ENCODE data around the gene PHC2. TPM values are rescaled to one million over a fixed set of nuclear protein-coding genes. Genes with fewer than 3 reads are reported as not detected.
A peak's percentile ranks its signal among the peaks of the same experiment; 100 is the strongest.

PHC2 gene
- total RNA-seq, 1 donor from 2014 or later, result 65.0 TPM

- Mint-ChIP-seq H3K4me3 (no peak overlapping the region), H3K36me3 (peaks cover 39% of the 10 kb centered on the region), H3K27me3 (ENCODE audit: insufficient read depth, low read depth) (peaks cover 3% of the 10 kb centered on the region), H3K27ac (no peak overlapping the region), H3K4me1 (no peaks in the 10 kb centered on the region), H3K9me3 (peaks cover 2% of the 10 kb centered on the region)
- H3K4me2 ChIP-seq, result no peak overlapping the region
- H3K4me1 ChIP-seq, result no peaks in the 10 kb centered on the region
- H3F3A ChIP-seq (ENCODE audit: low read depth), result no peaks in the 10 kb centered on the region
- no peaks in the 10 kb centered on the region for H3K36me3 ChIP-seq
- no peak for DNase-seq (ENCODE audit: low spot score)
- H4K20me1 ChIP-seq (ENCODE audit: low read depth), result peaks cover 17% of the 10 kb centered on the region
- no peak overlapping the region for H3K27ac ChIP-seq
- H3K27me3 ChIP-seq, result no peaks in the 10 kb centered on the region
- no peak overlapping the region for H2AFZ ChIP-seq (replicated peaks)
- H3K4me3 ChIP-seq, result no peak overlapping the region
- H3K79me2 ChIP-seq (ENCODE audit: low read depth), result no peaks in the 10 kb centered on the region
- no peak for TF ChIP-seq EZH2phosphoT487 (IDR thresholded peaks at IDR 0.05)
- no peak for TF ChIP-seq CTCF (IDR thresholded peaks at IDR 0.05)
- no peak for TF ChIP-seq EZH2 (IDR thresholded peaks at IDR 0.05)
- H3K9me3 ChIP-seq (ENCODE audit: low read depth), result no peaks in the 10 kb centered on the region
- H3K9ac ChIP-seq, result no peak overlapping the region
Observed at GRCh38 chr1:33296824-33297223, 134.1 kb downstream of the PHC2 start.

GRCh38 chr1:33296082-33296458 lies 134.8 kb downstream of the PHC2 start:
- Mint-ChIP-seq H3K27ac (no peak overlapping the region), H3K36me3 (peaks cover 33% of the 10 kb centered on the region), H3K9me3 (no peaks in the 10 kb centered on the region), H3K4me1 (no peaks in the 10 kb centered on the region), H3K27me3 (ENCODE audit: insufficient read depth, low read depth) (peaks cover 2% of the 10 kb centered on the region), H3K4me3 (no peak overlapping the region)
- Histone ChIP-seq H3K4me3 (no peak overlapping the region), H3K4me2 (no peak overlapping the region), H2AFZ (replicated peaks) (no peak overlapping the region), H3K9ac (no peak overlapping the region), H3K27ac (no peak overlapping the region), H3K4me1 (no peaks in the 10 kb centered on the region), H4K20me1 (ENCODE audit: low read depth) (peaks cover 17% of the 10 kb centered on the region), H3K79me2 (ENCODE audit: low read depth) (no peaks in the 10 kb centered on the region), H3F3A (ENCODE audit: low read depth) (no peaks in the 10 kb centered on the region), H3K36me3 (no peaks in the 10 kb centered on the region), H3K9me3 (ENCODE audit: low read depth) (no peaks in the 10 kb centered on the region), H3K27me3 (no peaks in the 10 kb centered on the region)
- TF ChIP-seq EZH2phosphoT487 (IDR thresholded peaks at IDR 0.05) (no peak), CTCF (IDR thresholded peaks at IDR 0.05) (no peak), EZH2 (IDR thresholded peaks at IDR 0.05) (no peak)
- no peak for DNase-seq (ENCODE audit: low spot score)

DNA sequence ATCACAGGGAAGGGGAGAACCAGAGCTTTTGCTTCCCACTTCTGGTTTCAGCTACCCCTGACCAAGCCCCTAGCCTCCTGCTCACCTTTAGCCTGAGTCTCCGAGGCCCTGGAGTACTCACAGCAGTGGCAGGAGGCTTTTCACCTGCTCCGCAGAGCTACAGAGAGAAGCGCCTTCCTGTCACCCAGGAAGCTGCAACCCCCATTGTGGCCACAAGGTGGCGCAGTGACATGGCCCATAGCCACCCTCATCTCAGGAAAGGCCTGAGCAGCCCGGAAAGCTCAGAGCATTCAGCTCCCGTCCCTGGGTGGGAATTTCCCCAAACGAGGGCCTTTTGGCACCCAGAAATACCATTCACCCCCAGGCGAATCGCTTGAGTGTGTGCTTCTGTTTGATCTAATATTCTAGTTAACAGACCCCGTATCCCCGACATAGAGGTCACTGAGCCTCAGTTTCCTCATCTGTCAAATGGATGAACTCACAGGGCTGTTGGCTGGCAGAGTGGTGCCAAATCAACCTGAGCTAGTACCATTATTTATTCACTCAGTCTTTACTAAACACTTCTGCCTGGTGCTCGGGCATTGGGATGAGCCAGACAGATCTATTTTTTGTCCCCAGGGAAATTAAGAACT lies 135.3 kb downstream of the PHC2 start:
- Mint-ChIP-seq H3K27ac (no peak overlapping the region), H3K9me3 (no peaks in the 10 kb centered on the region), H3K27me3 (ENCODE audit: insufficient read depth, low read depth) (peaks cover 2% of the 10 kb centered on the region), H3K4me3 (no peak overlapping the region), H3K36me3 (peaks cover 34% of the 10 kb centered on the region), H3K4me1 (no peaks in the 10 kb centered on the region)
- Histone ChIP-seq H3K4me1 (no peaks in the 10 kb centered on the region), H3K9me3 (ENCODE audit: low read depth) (no peaks in the 10 kb centered on the region), H2AFZ (replicated peaks) (no peak overlapping the region), H3K27me3 (no peaks in the 10 kb centered on the region), H3K4me2 (no peak overlapping the region), H3K4me3 (no peak overlapping the region), H3K79me2 (ENCODE audit: low read depth) (no peaks in the 10 kb centered on the region), H3K36me3 (no peaks in the 10 kb centered on the region), H3F3A (ENCODE audit: low read depth) (no peaks in the 10 kb centered on the region), H3K9ac (no peak overlapping the region), H3K27ac (no peak overlapping the region), H4K20me1 (ENCODE audit: low read depth) (peaks cover 17% of the 10 kb centered on the region)
- peak; percentile 88 for DNase-seq (ENCODE audit: low spot score)
- peak; percentile 95 for TF ChIP-seq CTCF (IDR thresholded peaks at IDR 0.05)
- TF ChIP-seq EZH2phosphoT487 (IDR thresholded peaks at IDR 0.05), result no peak
- no peak for TF ChIP-seq EZH2 (IDR thresholded peaks at IDR 0.05)
